ENCODE data around the gene TTC13.

TTC13 gene

DNA sequence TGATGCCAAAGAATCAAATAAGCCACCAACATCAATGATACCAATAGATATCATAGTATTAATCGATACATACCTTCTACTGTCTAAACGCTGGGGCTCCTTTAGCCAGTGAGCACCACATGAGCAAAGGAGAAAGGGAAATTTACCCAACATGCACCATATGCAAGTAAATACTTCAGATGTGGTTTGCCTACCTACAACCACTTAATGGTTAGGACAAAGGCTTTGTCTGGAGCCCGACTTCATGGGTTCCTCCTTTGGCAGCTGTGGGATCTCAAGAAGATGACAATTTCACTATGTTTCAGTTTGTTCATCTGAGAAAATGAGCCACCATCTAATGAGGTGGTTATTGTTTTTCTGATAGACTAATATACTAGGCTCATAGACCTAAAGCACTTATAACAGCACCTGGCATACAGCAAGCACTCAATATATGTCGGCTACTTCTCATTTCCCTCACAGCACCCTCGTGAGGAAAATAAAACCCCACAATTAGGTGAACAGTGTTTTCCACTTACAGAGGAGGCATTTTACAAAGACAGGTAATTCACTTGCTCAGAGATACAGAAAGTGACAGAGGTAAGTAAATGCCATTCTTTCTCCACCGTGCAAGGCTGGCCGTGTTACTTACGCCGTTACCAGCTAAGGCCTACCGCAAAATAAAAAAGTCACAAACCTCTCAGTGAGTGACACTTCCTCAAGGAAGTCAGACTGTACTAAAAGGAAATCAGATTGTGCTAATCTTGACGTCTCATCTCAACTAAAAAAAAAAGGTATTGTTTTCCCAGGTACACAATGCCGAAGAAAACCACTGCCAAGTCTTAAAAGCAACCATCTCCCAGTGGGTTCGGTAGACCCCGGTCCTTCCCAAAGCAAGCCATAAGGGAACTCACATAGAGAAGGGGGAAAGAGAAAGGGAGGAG lies 1.6 kb downstream of the TTC13 start:
- 93 to 95% methylated on average over 14 of the region's 14 CpGs for WGBS, 2 experiments
- peak overlapping the region; percentile 85 for H3K4me3 ChIP-seq (ENCODE audit: insufficient read depth, low read depth, low read length)
- peaks cover 5% of the 10 kb centered on the region for H3K36me3 ChIP-seq (ENCODE audit: control insufficient read depth, insufficient read depth, low read length)
- no peaks in the 10 kb centered on the region for H3K27me3 ChIP-seq (ENCODE audit: control insufficient read depth, insufficient read depth, low read length, poor library complexity, severe bottlenecking)
- no peak overlapping the region for H3K27ac ChIP-seq (ENCODE audit: insufficient read depth, low read depth, low read length, poor library complexity, severe bottlenecking)
- no peaks in the 10 kb centered on the region for H3K9me3 ChIP-seq (ENCODE audit: control insufficient read depth, low read length)
- H3K4me1 ChIP-seq (ENCODE audit: control insufficient read depth, insufficient read depth, low read length) = no peaks in the 10 kb centered on the region

- Histone ChIP-seq H3K27ac (ENCODE audit: insufficient read depth, low read depth, low read length, poor library complexity, severe bottlenecking) (no peak overlapping the region), H3K4me3 (ENCODE audit: insufficient read depth, low read depth, low read length) (no peak overlapping the region)
- WGBS, 2 experiments = 93% methylated on average over 3 to 4 of the region's 4 CpGs
These were observed 2.3 kb downstream of the TTC13 start for GRCh38 chr1:230976360-230976759.

DNA sequence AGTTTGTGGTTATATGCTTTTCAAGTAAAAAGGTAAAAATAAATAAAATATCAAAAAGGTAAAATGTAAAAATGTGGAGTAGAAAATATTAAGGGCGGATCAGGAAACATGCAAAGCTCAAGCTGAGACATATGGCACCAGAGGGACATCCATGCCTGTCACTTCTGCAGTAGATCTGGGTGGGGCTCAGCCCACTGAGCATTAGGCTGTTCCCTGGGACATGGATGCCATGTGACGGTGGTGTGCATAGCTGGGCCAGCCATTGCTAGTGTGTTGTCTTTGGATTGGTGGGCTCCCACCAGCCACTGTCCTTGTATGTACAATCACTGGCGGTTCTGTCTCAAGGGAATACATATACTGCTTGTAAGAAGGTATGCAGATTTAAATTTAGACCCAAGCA lies 3.0 kb downstream of the TTC13 start:
- no peak overlapping the region for H3K27ac ChIP-seq (ENCODE audit: insufficient read depth, low read depth, low read length, poor library complexity, severe bottlenecking)
- no peaks in the 10 kb centered on the region for H3K9me3 ChIP-seq (ENCODE audit: control insufficient read depth, low read length)
- H3K4me1 ChIP-seq (ENCODE audit: control insufficient read depth, insufficient read depth, low read length) = no peaks in the 10 kb centered on the region
- no peaks in the 10 kb centered on the region for H3K27me3 ChIP-seq (ENCODE audit: control insufficient read depth, insufficient read depth, low read length, poor library complexity, severe bottlenecking)
- peaks cover 5% of the 10 kb centered on the region for H3K36me3 ChIP-seq (ENCODE audit: control insufficient read depth, insufficient read depth, low read length)
- WGBS, 2 experiments = 94 to 98% methylated on average over 3 of the region's 3 CpGs
- H3K4me3 ChIP-seq (ENCODE audit: insufficient read depth, low read depth, low read length) = no peak overlapping the region

More at GRCh38 chr1:230976360-230976759, 2.3 kb downstream of the TTC13 start:
- Histone ChIP-seq H3K4me1 (ENCODE audit: control insufficient read depth, insufficient read depth, low read length) (no peaks in the 10 kb centered on the region), H3K27me3 (ENCODE audit: control insufficient read depth, insufficient read depth, low read length, poor library complexity, severe bottlenecking) (no peaks in the 10 kb centered on the region), H3K36me3 (ENCODE audit: control insufficient read depth, insufficient read depth, low read length) (peaks cover 5% of the 10 kb centered on the region), H3K9me3 (ENCODE audit: control insufficient read depth, low read length) (no peaks in the 10 kb centered on the region)

GRCh38 chr1:230972855-230973271 lies 5.8 kb downstream of the TTC13 start:
- Histone ChIP-seq H3K27ac (ENCODE audit: insufficient read depth, low read depth, low read length, poor library complexity, severe bottlenecking) (no peak overlapping the region), H3K4me3 (ENCODE audit: insufficient read depth, low read depth, low read length) (no peak overlapping the region), H3K27me3 (ENCODE audit: control insufficient read depth, insufficient read depth, low read length, poor library complexity, severe bottlenecking) (no peaks in the 10 kb centered on the region), H3K9me3 (ENCODE audit: control insufficient read depth, low read length) (no peaks in the 10 kb centered on the region), H3K4me1 (ENCODE audit: control insufficient read depth, insufficient read depth, low read length) (no peaks in the 10 kb centered on the region), H3K36me3 (ENCODE audit: control insufficient read depth, insufficient read depth, low read length) (peaks cover 5% of the 10 kb centered on the region)
- WGBS, 2 experiments = 94% methylated on average over 1 of the region's 1 CpG

DNA sequence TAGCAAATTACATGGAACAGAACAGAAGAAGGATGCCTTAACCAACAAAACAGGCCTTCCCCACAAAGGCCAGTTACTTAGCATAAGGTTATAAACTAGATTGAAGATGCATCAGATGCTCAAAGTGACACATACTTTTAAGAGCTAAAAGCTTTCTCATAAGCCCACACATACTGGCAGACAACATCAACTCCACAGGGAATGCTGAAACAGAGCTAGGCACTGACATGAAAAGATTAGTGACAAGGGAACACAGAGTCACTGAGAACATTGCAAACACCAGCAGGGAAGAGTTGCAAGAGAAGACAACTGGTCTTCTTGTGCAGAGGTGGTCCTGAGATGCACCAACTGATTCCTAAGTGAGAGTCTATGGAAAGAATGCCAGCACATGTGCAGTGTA lies 6.9 kb downstream of the TTC13 start:
- Histone ChIP-seq H3K4me1 (ENCODE audit: control insufficient read depth, insufficient read depth, low read length) (no peaks in the 10 kb centered on the region), H3K4me3 (ENCODE audit: insufficient read depth, low read depth, low read length) (no peak overlapping the region), H3K9me3 (ENCODE audit: control insufficient read depth, low read length) (no peaks in the 10 kb centered on the region), H3K27me3 (ENCODE audit: control insufficient read depth, insufficient read depth, low read length, poor library complexity, severe bottlenecking) (no peaks in the 10 kb centered on the region), H3K36me3 (ENCODE audit: control insufficient read depth, insufficient read depth, low read length) (peaks cover 5% of the 10 kb centered on the region), H3K27ac (ENCODE audit: insufficient read depth, low read depth, low read length, poor library complexity, severe bottlenecking) (no peak overlapping the region)

DNA sequence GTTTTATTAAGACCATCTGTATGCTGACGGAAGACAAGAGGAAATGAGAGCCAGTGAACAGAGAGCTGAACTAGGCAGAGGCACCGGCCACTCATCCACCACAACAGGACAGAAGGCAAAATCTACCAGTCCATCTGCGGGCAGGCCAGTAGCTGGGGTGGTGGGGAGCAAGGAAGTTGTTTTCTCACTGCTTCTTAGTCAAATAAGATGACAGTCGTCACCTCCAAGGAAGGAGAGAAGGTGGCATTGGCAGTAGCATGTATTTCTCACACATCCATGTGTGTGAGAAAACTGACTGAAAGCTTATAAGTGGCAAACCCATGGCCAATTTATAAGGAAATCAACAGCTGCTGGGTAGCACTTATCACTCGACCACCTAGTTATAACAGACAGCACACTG lies 8.2 kb downstream of the TTC13 start:
- H3K27me3 ChIP-seq (ENCODE audit: control insufficient read depth, insufficient read depth, low read length, poor library complexity, severe bottlenecking) = no peaks in the 10 kb centered on the region
- H3K36me3 ChIP-seq (ENCODE audit: control insufficient read depth, insufficient read depth, low read length) = no peaks in the 10 kb centered on the region
- 92% methylated on average over 5 of the region's 5 CpGs for WGBS, 2 experiments

GRCh38 chr1:230966358-230966873 lies 12.2 kb downstream of the TTC13 start:
- WGBS, 2 experiments = 93 to 96% methylated on average over 5 of the region's 5 CpGs
- H3K27ac ChIP-seq (ENCODE audit: insufficient read depth, low read depth, low read length, poor library complexity, severe bottlenecking) = no peak overlapping the region
- no peaks in the 10 kb centered on the region for H3K36me3 ChIP-seq (ENCODE audit: control insufficient read depth, insufficient read depth, low read length)
- H3K27me3 ChIP-seq (ENCODE audit: control insufficient read depth, insufficient read depth, low read length, poor library complexity, severe bottlenecking) = no peaks in the 10 kb centered on the region
- no peaks in the 10 kb centered on the region for H3K9me3 ChIP-seq (ENCODE audit: control insufficient read depth, low read length)
- H3K4me3 ChIP-seq (ENCODE audit: insufficient read depth, low read depth, low read length) = no peak overlapping the region
- H3K4me1 ChIP-seq (ENCODE audit: control insufficient read depth, insufficient read depth, low read length) = no peaks in the 10 kb centered on the region

More for the DNA sequence above, 8.2 kb downstream of the TTC13 start:
- Histone ChIP-seq H3K9me3 (ENCODE audit: control insufficient read depth, low read length) (no peaks in the 10 kb centered on the region), H3K4me1 (ENCODE audit: control insufficient read depth, insufficient read depth, low read length) (no peaks in the 10 kb centered on the region), H3K27ac (ENCODE audit: insufficient read depth, low read depth, low read length, poor library complexity, severe bottlenecking) (no peak overlapping the region), H3K4me3 (ENCODE audit: insufficient read depth, low read depth, low read length) (no peak overlapping the region)

GRCh38 chr1:230965535-230965934 lies 13.1 kb downstream of the TTC13 start:
- H3K9me3 ChIP-seq (ENCODE audit: control insufficient read depth, low read length) = no peaks in the 10 kb centered on the region
- H3K4me3 ChIP-seq (ENCODE audit: insufficient read depth, low read depth, low read length) = no peak overlapping the region
- no peak overlapping the region for H3K27ac ChIP-seq (ENCODE audit: insufficient read depth, low read depth, low read length, poor library complexity, severe bottlenecking)
- no peaks in the 10 kb centered on the region for H3K27me3 ChIP-seq (ENCODE audit: control insufficient read depth, insufficient read depth, low read length, poor library complexity, severe bottlenecking)
- WGBS, 2 experiments = 93 to 96% methylated on average over 5 of the region's 5 CpGs
- no peaks in the 10 kb centered on the region for H3K4me1 ChIP-seq (ENCODE audit: control insufficient read depth, insufficient read depth, low read length)
- H3K36me3 ChIP-seq (ENCODE audit: control insufficient read depth, insufficient read depth, low read length) = no peaks in the 10 kb centered on the region

- no peaks in the 10 kb centered on the region for H3K27me3 ChIP-seq (ENCODE audit: control insufficient read depth, insufficient read depth, low read length, poor library complexity, severe bottlenecking)
- 46 to 50% methylated on average over 2 of the region's 2 CpGs for WGBS, 2 experiments
These were observed 13.8 kb downstream of the TTC13 start for GRCh38 chr1:230964896-230965295.

GRCh38 chr1:230958370-230958769 lies 20.3 kb downstream of the TTC13 start:
- Histone ChIP-seq H3K27ac (ENCODE audit: insufficient read depth, low read depth, low read length, poor library complexity, severe bottlenecking) (no peak overlapping the region), H3K4me3 (ENCODE audit: insufficient read depth, low read depth, low read length) (no peak overlapping the region), H3K36me3 (ENCODE audit: control insufficient read depth, insufficient read depth, low read length) (peaks cover 3% of the 10 kb centered on the region), H3K27me3 (ENCODE audit: control insufficient read depth, insufficient read depth, low read length, poor library complexity, severe bottlenecking) (no peaks in the 10 kb centered on the region), H3K9me3 (ENCODE audit: control insufficient read depth, low read length) (no peaks in the 10 kb centered on the region), H3K4me1 (ENCODE audit: control insufficient read depth, insufficient read depth, low read length) (no peaks in the 10 kb centered on the region)
- 96 to 99% methylated on average over 4 of the region's 4 CpGs for WGBS, 2 experiments

More at GRCh38 chr1:230964896-230965295, 13.8 kb downstream of the TTC13 start:
- H3K27ac ChIP-seq (ENCODE audit: insufficient read depth, low read depth, low read length, poor library complexity, severe bottlenecking) = no peak overlapping the region
- H3K4me3 ChIP-seq (ENCODE audit: insufficient read depth, low read depth, low read length) = no peak overlapping the region
- no peaks in the 10 kb centered on the region for H3K9me3 ChIP-seq (ENCODE audit: control insufficient read depth, low read length)
- H3K36me3 ChIP-seq (ENCODE audit: control insufficient read depth, insufficient read depth, low read length) = no peaks in the 10 kb centered on the region
- no peaks in the 10 kb centered on the region for H3K4me1 ChIP-seq (ENCODE audit: control insufficient read depth, insufficient read depth, low read length)
